Calu3 (cell line): Measurements from ENCODE around the gene GPR142. TPM values are rescaled to one million over a fixed set of nuclear protein-coding genes. Genes with fewer than 3 reads are reported as not detected.

ENCODE experiments used
- BruUV-seq: library from RNA; stranded (reverse); fragments of 400-500 nt; replicated peaks from 2 replicates; lab custom pipeline; 2021; lab: Mats Ljungman, UMichigan
- CTCF ChIA-PET: fragments of 300-600 bp; sonication (Branson Sonifier 250); formaldehyde crosslinking; loops from one replicate; lab custom pipeline; 2022; ENCODE audit warnings: antibody characterized with exemption; lab: Charles Lee
- DNase-seq: peaks from one replicate; pipeline ENCODE4 v3.0.0; 2022
- H3K27ac Mint-ChIP-seq: one replicate; pipeline ENCODE4 v1.8.0; 2022; ENCODE audit warnings: mixed read lengths; ENCODE audit not compliant: unreplicated experiment
- H3K27me3 Mint-ChIP-seq: one replicate; pipeline ENCODE4 v1.8.0; 2022; ENCODE audit warnings: mixed read lengths; ENCODE audit not compliant: unreplicated experiment
- H3K36me3 Mint-ChIP-seq: one replicate; pipeline ENCODE4 v1.8.0; 2022; ENCODE audit warnings: mild to moderate bottlenecking, moderate library complexity, mixed read lengths; ENCODE audit not compliant: insufficient read depth, unreplicated experiment
- H3K4me1 Mint-ChIP-seq: one replicate; pipeline ENCODE4 v1.8.0; 2022; ENCODE audit warnings: mild to moderate bottlenecking, low read depth, mixed read lengths; ENCODE audit not compliant: unreplicated experiment
- H3K4me3 Mint-ChIP-seq: one replicate; pipeline ENCODE4 v1.8.0; 2022; ENCODE audit warnings: mild to moderate bottlenecking, low read depth, moderate library complexity, mixed read lengths; ENCODE audit not compliant: unreplicated experiment
- H3K9me3 Mint-ChIP-seq: one replicate; pipeline ENCODE4 v1.8.0; 2022; ENCODE audit warnings: low read depth, mixed read lengths; ENCODE audit not compliant: unreplicated experiment
- CTCF ChIP-seq: fragments of 200-600 bp; IDR thresholded peaks from one replicate; pipeline ENCODE4 v1.8.0; 2022; ENCODE audit warnings: antibody characterized with exemption; ENCODE audit not compliant: unreplicated experiment
- intact Hi-C: fragments of 100-400 bp; cut with micrococcal nuclease; formaldehyde crosslinking; loops from one replicate; pipeline ENCODE4 v1.10.0; 2022; ENCODE audit not compliant: unreplicated experiment
- total RNA-seq: library from RNA; stranded (reverse); gene quantifications from 2 replicates; pipeline ENCODE4 v1.2.3, GENCODE V29; 2022

GPR142 gene
- total RNA-seq, 1 experiment from 2014 or later, result not detected

GRCh38 chr17:74344658-74345057, 22.6 kb upstream of the GPR142 start:
- no peaks in the 10 kb centered on the region for H3K4me1 Mint-ChIP-seq
- peaks cover 5% of the 10 kb centered on the region for H3K36me3 Mint-ChIP-seq
- H3K27me3 Mint-ChIP-seq, result peaks cover 82% of the 10 kb centered on the region
- TF ChIP-seq CTCF, result no peak
- no TSS peak for BruUV-seq
- no peak overlapping the region for H3K27ac Mint-ChIP-seq
- no peak for DNase-seq
- H3K9me3 Mint-ChIP-seq, result no peaks in the 10 kb centered on the region
- intact Hi-C loops, result no loop called here
- no peak overlapping the region for H3K4me3 Mint-ChIP-seq
- CTCF ChIA-PET, result interaction anchor here (0.7 kb wide), 1 partner anchor 400 kb away, joined by 3 read pairs; no protein-coding TSS in a partner anchor

GRCh38 chr17:74345433-74346241, 21.7 kb upstream of the GPR142 start:
- Mint-ChIP-seq H3K27ac (no peak overlapping the region), H3K9me3 (no peaks in the 10 kb centered on the region), H3K27me3 (peaks cover 82% of the 10 kb centered on the region), H3K4me3 (no peak overlapping the region), H3K4me1 (no peaks in the 10 kb centered on the region), H3K36me3 (peaks cover 5% of the 10 kb centered on the region)
- no peak for DNase-seq
- no peak for TF ChIP-seq CTCF
- intact Hi-C loops, result no loop called here
- no TSS peak for BruUV-seq
- CTCF ChIA-PET, result interaction anchor here (0.6 kb wide), 1 partner anchor 106 kb away, joined by 3 read pairs; no protein-coding TSS in a partner anchor

GRCh38 chr17:74347646-74348045, 19.7 kb upstream of the GPR142 start:
- Mint-ChIP-seq H3K4me3 (no peak overlapping the region), H3K4me1 (no peaks in the 10 kb centered on the region), H3K36me3 (peaks cover 5% of the 10 kb centered on the region), H3K27ac (no peak overlapping the region), H3K27me3 (peaks cover 86% of the 10 kb centered on the region), H3K9me3 (no peaks in the 10 kb centered on the region)
- CTCF ChIA-PET, result interaction anchor here (0.9 kb wide), 1 partner anchor 21 kb away, joined by 3 read pairs; no protein-coding TSS in a partner anchor
- intact Hi-C loops, result no loop called here
- DNase-seq, result no peak
- no TSS peak for BruUV-seq
- TF ChIP-seq CTCF, result no peak

GRCh38 chr17:74349120-74349519, 18.2 kb upstream of the GPR142 start:
- no peak for TF ChIP-seq CTCF
- H3K36me3 Mint-ChIP-seq, result peaks cover 5% of the 10 kb centered on the region
- H3K4me3 Mint-ChIP-seq, result no peak overlapping the region
- BruUV-seq, result no TSS peak
- H3K27me3 Mint-ChIP-seq, result peaks cover 97% of the 10 kb centered on the region
- no peak overlapping the region for H3K27ac Mint-ChIP-seq
- peaks cover 4% of the 10 kb centered on the region for H3K4me1 Mint-ChIP-seq
- DNase-seq, result no peak
- CTCF ChIA-PET, result no interaction called here
- no peaks in the 10 kb centered on the region for H3K9me3 Mint-ChIP-seq
- intact Hi-C loops, result no loop called here
